Calu3 (cell line): ENCODE measurements around the gene CRB3. TPM values are rescaled to one million over a fixed set of nuclear protein-coding genes. Genes with fewer than 3 reads are reported as not detected.

Experiments
- BruUV-seq: library from RNA; stranded (reverse); fragments of 400-500 nt; replicated peaks from 2 replicates; lab custom pipeline; 2021; lab: Mats Ljungman, UMichigan
- CTCF ChIA-PET: fragments of 300-600 bp; sonication (Branson Sonifier 250); formaldehyde crosslinking; loops from one replicate; lab custom pipeline; 2022; ENCODE audit warnings: antibody characterized with exemption; lab: Charles Lee
- DNase-seq: peaks from one replicate; pipeline ENCODE4 v3.0.0; 2022
- H3K27ac Mint-ChIP-seq: one replicate; pipeline ENCODE4 v1.8.0; 2022; ENCODE audit warnings: mixed read lengths; ENCODE audit not compliant: unreplicated experiment
- H3K27me3 Mint-ChIP-seq: one replicate; pipeline ENCODE4 v1.8.0; 2022; ENCODE audit warnings: mixed read lengths; ENCODE audit not compliant: unreplicated experiment
- H3K36me3 Mint-ChIP-seq: one replicate; pipeline ENCODE4 v1.8.0; 2022; ENCODE audit warnings: mild to moderate bottlenecking, moderate library complexity, mixed read lengths; ENCODE audit not compliant: insufficient read depth, unreplicated experiment
- H3K4me1 Mint-ChIP-seq: one replicate; pipeline ENCODE4 v1.8.0; 2022; ENCODE audit warnings: mild to moderate bottlenecking, low read depth, mixed read lengths; ENCODE audit not compliant: unreplicated experiment
- H3K4me3 Mint-ChIP-seq: one replicate; pipeline ENCODE4 v1.8.0; 2022; ENCODE audit warnings: mild to moderate bottlenecking, low read depth, moderate library complexity, mixed read lengths; ENCODE audit not compliant: unreplicated experiment
- H3K9me3 Mint-ChIP-seq: one replicate; pipeline ENCODE4 v1.8.0; 2022; ENCODE audit warnings: low read depth, mixed read lengths; ENCODE audit not compliant: unreplicated experiment
- CTCF ChIP-seq: fragments of 200-600 bp; IDR thresholded peaks from one replicate; pipeline ENCODE4 v1.8.0; 2022; ENCODE audit warnings: antibody characterized with exemption; ENCODE audit not compliant: unreplicated experiment
- intact Hi-C: fragments of 100-400 bp; cut with micrococcal nuclease; formaldehyde crosslinking; loops from one replicate; pipeline ENCODE4 v1.10.0; 2022; ENCODE audit not compliant: unreplicated experiment
- total RNA-seq: library from RNA; stranded (reverse); gene quantifications from 2 replicates; pipeline ENCODE4 v1.2.3, GENCODE V29; 2022

Gene CRB3
- total RNA-seq, 1 experiment from 2014 or later = 47.6 TPM

- Mint-ChIP-seq H3K36me3 (peaks cover 18% of the 10 kb centered on the region), H3K4me3 (no peak overlapping the region), H3K9me3 (no peaks in the 10 kb centered on the region), H3K27me3 (no peaks in the 10 kb centered on the region), H3K4me1 (peaks cover 6% of the 10 kb centered on the region), H3K27ac (no peak overlapping the region)
- CTCF ChIA-PET = no interaction called here
- TF ChIP-seq CTCF = no peak
- no TSS peak for BruUV-seq
- intact Hi-C loops = no loop called here
- no peak for DNase-seq
Observed at GRCh38 chr19:6471076-6471475, 7.0 kb downstream of the CRB3 start.

- no peak for TF ChIP-seq CTCF
- H3K9me3 Mint-ChIP-seq = no peaks in the 10 kb centered on the region
- BruUV-seq = no TSS peak
- H3K4me3 Mint-ChIP-seq = no peak overlapping the region
- H3K27me3 Mint-ChIP-seq = no peaks in the 10 kb centered on the region
- no peak overlapping the region for H3K27ac Mint-ChIP-seq
- peaks cover 14% of the 10 kb centered on the region for H3K36me3 Mint-ChIP-seq
- peaks cover 6% of the 10 kb centered on the region for H3K4me1 Mint-ChIP-seq
- CTCF ChIA-PET = no interaction called here
- intact Hi-C loops = no loop called here
- no peak for DNase-seq
Observed at GRCh38 chr19:6472713-6473112, 8.6 kb downstream of the CRB3 start.

- Mint-ChIP-seq H3K9me3 (no peaks in the 10 kb centered on the region), H3K36me3 (peaks cover 7% of the 10 kb centered on the region), H3K27ac (no peak overlapping the region), H3K4me1 (peaks cover 6% of the 10 kb centered on the region), H3K4me3 (no peak overlapping the region), H3K27me3 (no peaks in the 10 kb centered on the region)
- CTCF ChIA-PET = no interaction called here
- intact Hi-C loops = no loop called here
- no peak for TF ChIP-seq CTCF
- DNase-seq = no peak
- BruUV-seq = no TSS peak
Observed at GRCh38 chr19:6473647-6474046, 9.6 kb downstream of the CRB3 start.

GRCh38 chr19:6475321-6476108, 11.4 kb downstream of the CRB3 start:
- Mint-ChIP-seq H3K27me3 (peaks cover 12% of the 10 kb centered on the region), H3K4me1 (peaks cover 6% of the 10 kb centered on the region), H3K4me3 (no peak overlapping the region), H3K36me3 (peaks cover 5% of the 10 kb centered on the region), H3K27ac (no peak overlapping the region), H3K9me3 (no peaks in the 10 kb centered on the region)
- intact Hi-C loops = no loop called here
- CTCF ChIA-PET = no interaction called here
- BruUV-seq = no TSS peak
- no peak for DNase-seq
- TF ChIP-seq CTCF = no peak
